H9 (cell line): ENCODE measurements around the gene SETDB2. TPM values are rescaled to one million over a fixed set of nuclear protein-coding genes. Genes with fewer than 3 reads are reported as not detected.

Experiments used
- DNase-seq: peaks from one replicate; pipeline ENCODE4 v3.0.0-alpha.2; 2017
- H2AFZ ChIP-seq: one replicate; pipeline ENCODE4 v1.6.1; 2013; ENCODE audit warnings: mild to moderate bottlenecking, low read length, control low read depth, moderate library complexity
- H2AK5ac ChIP-seq: 2 replicates; pipeline ENCODE4 v1.6.1; 2013; ENCODE audit warnings: low read length, control low read depth, mixed read lengths; ENCODE audit not compliant: insufficient read length
- H2BK120ac ChIP-seq: one replicate; pipeline ENCODE4 v1.6.1; 2013; ENCODE audit warnings: low read depth, mild to moderate bottlenecking, low read length, control low read depth, inconsistent platforms; ENCODE audit not compliant: poor library complexity, severe bottlenecking
- H2BK12ac ChIP-seq: 2 replicates; pipeline ENCODE4 v1.6.1; 2013; ENCODE audit warnings: low read length, control low read depth, mixed read lengths, low read depth; ENCODE audit not compliant: insufficient read length
- H2BK15ac ChIP-seq: 2 replicates; pipeline ENCODE4 v1.6.1; 2013; ENCODE audit warnings: low read depth, low read length, control low read depth
- H2BK20ac ChIP-seq: one replicate; pipeline ENCODE4 v1.6.1; 2013; ENCODE audit warnings: low read depth, mild to moderate bottlenecking, low read length, control low read depth, inconsistent platforms; ENCODE audit not compliant: poor library complexity, severe bottlenecking
- H2BK5ac ChIP-seq: 2 replicates; pipeline ENCODE4 v1.6.1; 2013; ENCODE audit warnings: low read length, control low read depth, mixed read lengths; ENCODE audit not compliant: insufficient read length
- H3K14ac ChIP-seq: 2 replicates; pipeline ENCODE4 v1.6.1; 2013; ENCODE audit warnings: low read length, control low read depth; ENCODE audit not compliant: insufficient read depth
- H3K18ac ChIP-seq: 2 replicates; pipeline ENCODE4 v1.6.1; 2013; ENCODE audit warnings: low read depth, mild to moderate bottlenecking, mixed read lengths, low read length, control low read depth; ENCODE audit not compliant: insufficient read length
- H3K23ac ChIP-seq: 2 replicates; pipeline ENCODE4 v1.6.1; 2013; ENCODE audit warnings: low read length, control low read depth, mixed read lengths, low read depth; ENCODE audit not compliant: insufficient read length
- H3K23me2 ChIP-seq: 2 replicates; pipeline ENCODE4 v1.6.1; 2013; ENCODE audit warnings: low read depth, mild to moderate bottlenecking, mixed read lengths, low read length, control low read depth; ENCODE audit not compliant: insufficient read length, poor library complexity, severe bottlenecking
- H3K27ac ChIP-seq: 2 replicates; pipeline ENCODE4 v1.5.1; 2013; ENCODE audit warnings: low read length, control low read depth, mixed read lengths, low read depth; ENCODE audit not compliant: insufficient read length
- H3K27me3 ChIP-seq: 2 replicates; pipeline ENCODE4 v1.6.1; 2013; ENCODE audit warnings: low read length, control low read depth, inconsistent platforms; ENCODE audit not compliant: insufficient read depth
- H3K4ac ChIP-seq: 2 replicates; pipeline ENCODE4 v1.6.1; 2013; ENCODE audit warnings: low read depth, mild to moderate bottlenecking, control low read depth, inconsistent platforms, low read length, moderate library complexity
- H3K4me1 ChIP-seq: 2 replicates; pipeline ENCODE4 v1.6.1; 2013; ENCODE audit warnings: low read length, control low read depth, inconsistent platforms; ENCODE audit not compliant: insufficient read depth
- H3K4me2 ChIP-seq: 2 replicates; pipeline ENCODE4 v1.6.1; 2013; ENCODE audit warnings: low read length, control low read depth, mixed read lengths; ENCODE audit not compliant: insufficient read length, insufficient read depth
- H3K56ac ChIP-seq: 2 replicates; pipeline ENCODE4 v1.6.1; 2013; ENCODE audit warnings: low read depth, mild to moderate bottlenecking, mixed read lengths, low read length, control low read depth; ENCODE audit not compliant: insufficient read length
- H3K79me1 ChIP-seq: 2 replicates; pipeline ENCODE4 v1.6.1; 2013; ENCODE audit warnings: low read depth, mild to moderate bottlenecking, moderate library complexity, low read length, control low read depth, inconsistent platforms; ENCODE audit not compliant: insufficient read depth, poor library complexity, severe bottlenecking
- H3K79me2 ChIP-seq: 2 replicates; pipeline ENCODE4 v1.6.1; 2013; ENCODE audit warnings: low read length, control low read depth, inconsistent platforms; ENCODE audit not compliant: insufficient read depth
- H3K9ac ChIP-seq: 2 replicates; pipeline ENCODE4 v1.6.1; 2013; ENCODE audit warnings: low read length, control low read depth, mixed read lengths; ENCODE audit not compliant: insufficient read length; ENCODE audit errors: extremely low read depth
- H3K9me3 ChIP-seq: one replicate; pipeline ENCODE4 v1.6.1; 2013; ENCODE audit warnings: low read depth, low read length, inconsistent platforms; ENCODE audit not compliant: control insufficient read depth
- H3T11ph ChIP-seq: one replicate; pipeline ENCODE4 v1.6.1; 2013; ENCODE audit warnings: mild to moderate bottlenecking, low read length, control low read depth, inconsistent platforms
- H4K20me1 ChIP-seq: one replicate; pipeline ENCODE4 v1.6.1; 2013; ENCODE audit not compliant: control insufficient read depth, insufficient read length, insufficient read depth
- H4K5ac ChIP-seq: 2 replicates; pipeline ENCODE4 v1.6.1; 2013; ENCODE audit warnings: low read depth, mild to moderate bottlenecking, mixed read lengths, low read length, control low read depth; ENCODE audit not compliant: insufficient read length
- H4K8ac ChIP-seq: replicated peaks from 2 replicates; pipeline ENCODE4 v1.6.1; 2013; ENCODE audit warnings: low read length, control low read depth, mixed read lengths, low read depth; ENCODE audit not compliant: insufficient read length
- H4K91ac ChIP-seq: 2 replicates; pipeline ENCODE4 v1.6.1; 2013; ENCODE audit warnings: low read depth, mild to moderate bottlenecking, moderate library complexity, mixed read lengths, low read length, control low read depth; ENCODE audit not compliant: insufficient read length
- H3K27ac Mint-ChIP-seq, 3 experiments: 2 replicates in 2 of 3; 3 replicates in 1 of 3; pipeline ENCODE4 v1.8.0; 2020 to 2021; ENCODE audit warnings: mixed read lengths in 3 of 3, mild to moderate bottlenecking in 1 of 3, moderate library complexity in 1 of 3
- H3K27me3 Mint-ChIP-seq: 2 replicates; pipeline ENCODE4 v1.8.0; 2021; ENCODE audit warnings: low read depth, mild to moderate bottlenecking, moderate library complexity, mixed read lengths
- H3K36me3 Mint-ChIP-seq, 3 experiments: 2 replicates in 2 of 3; 3 replicates in 1 of 3; pipeline ENCODE4 v1.8.0; 2020 to 2021; ENCODE audit warnings: low read depth in 3 of 3, mixed read lengths in 3 of 3; ENCODE audit not compliant: insufficient read depth in 1 of 3
- H3K4me1 Mint-ChIP-seq, 2 experiments: 2 replicates each; pipeline ENCODE4 v1.8.0; 2020; ENCODE audit warnings: mixed read lengths in 2 of 2
- H3K4me3 Mint-ChIP-seq, 2 experiments: 2 replicates in 1 of 2; 3 replicates in 1 of 2; pipeline ENCODE4 v1.8.0; 2020 to 2021; ENCODE audit warnings: mild to moderate bottlenecking in 2 of 2, mixed read lengths in 2 of 2, moderate library complexity in 1 of 2
- H3K9me3 Mint-ChIP-seq, 2 experiments: 2 replicates in 1 of 2; 3 replicates in 1 of 2; pipeline ENCODE4 v1.8.0; 2020; ENCODE audit warnings: mild to moderate bottlenecking in 2 of 2, mixed read lengths in 2 of 2, moderate library complexity in 1 of 2
- CTCF ChIP-seq: fragments of 200-600 bp; sonication (generic); conservative IDR thresholded peaks from 3 replicates; pipeline ENCODE4 v1.8.0; 2021; ENCODE audit warnings: antibody characterized with exemption, mild to moderate bottlenecking
- WGBS: extraction: QIAGEN DNeasy Blood & Tissue Kit; methylation state at CpG from one replicate; pipeline ENCODE4 v1.1.7; 2013; ENCODE audit warnings: missing lambda C conversion rate, low lambda C conversion rate, mixed read lengths; ENCODE audit not compliant: insufficient read length; ENCODE audit errors: extremely low coverage; 5-methylcytosine and 5-hydroxymethylcytosine counted together
- total RNA-seq: library from RNA; stranded (reverse); gene quantifications from 2 replicates; pipeline ENCODE4 v1.2.1, GENCODE V29; 2021

SETDB2 gene
- total RNA-seq, 1 experiment from 2014 or later = 5.7 TPM

- Histone ChIP-seq H3K56ac (no peak overlapping the region), H2BK12ac (no peak overlapping the region), H2AFZ (no peak overlapping the region), H3K79me2 (no peaks in the 10 kb centered on the region), H3K4me1 (no peaks in the 10 kb centered on the region), H2BK20ac (no peak overlapping the region), H3K4ac (no peak overlapping the region), H4K5ac (no peak overlapping the region), H3K9ac (no peak overlapping the region), H2BK5ac (no peak overlapping the region), H4K8ac (no peak overlapping the region), H3K79me1 (no peaks in the 10 kb centered on the region), H3K18ac (no peak overlapping the region), H3K23ac (no peak overlapping the region), H2AK5ac (no peak overlapping the region), H2BK15ac (no peak overlapping the region), H3K27ac (no peak overlapping the region), H3T11ph (no peak overlapping the region), H3K27me3 (no peaks in the 10 kb centered on the region), H4K20me1 (no peaks in the 10 kb centered on the region), H3K4me2 (no peak overlapping the region), H3K23me2 (no peaks in the 10 kb centered on the region), H2BK120ac (no peak overlapping the region), H3K9me3 (no peaks in the 10 kb centered on the region), H3K14ac (no peak overlapping the region), H4K91ac (no peak overlapping the region)
- no CpG with 5 or more reads among the region's 9 CpGs for WGBS
- Mint-ChIP-seq H3K9me3 (no peaks in the 10 kb centered on the region; a peak in 1 of 5 replicates), H3K27me3 (no peaks in the 10 kb centered on the region), H3K4me3 (no peak overlapping the region), H3K36me3 (peaks cover 0 to 6% (median 0%) of the 10 kb centered on the region in 3 experiments; a peak in 1 of 7 replicates), H3K27ac (no peak overlapping the region; a peak in 1 of 7 replicates), H3K4me1 (peaks cover 1 to 3% of the 10 kb centered on the region in 2 experiments; a peak in 3 of 4 replicates)
- TF ChIP-seq CTCF = no peak
- DNase-seq = no peak
Measured at GRCh38 chr13:49502954-49503353, 58.9 kb downstream of the SETDB2 start.
